HG03571 (cell line): Measurements from ENCODE around the gene LRP8.

ENCODE experiments used
- ATAC-seq: cut with Tn5 transposase; IDR thresholded peaks from one replicate; pipeline ENCODE4 v1.9.1; 2021; ENCODE audit not compliant: unreplicated experiment

The LRP8 gene

GRCh38 chr1:53340660-53341520 is 13.0 kb upstream of the LRP8 start:
- ATAC-seq, result no peak

- no peak for ATAC-seq
These were observed 12.1 kb upstream of the LRP8 start for GRCh38 chr1:53339736-53340635.

GRCh38 chr1:53338423-53338822 is 10.6 kb upstream of the LRP8 start:
- no peak for ATAC-seq

- no peak for ATAC-seq
These were observed 9.6 kb upstream of the LRP8 start for GRCh38 chr1:53337499-53337898.

- no peak for ATAC-seq
These were observed 8.3 kb upstream of the LRP8 start for GRCh38 chr1:53336146-53336545.

- no peak for ATAC-seq
These were observed 7.8 kb upstream of the LRP8 start for GRCh38 chr1:53335661-53336060.

- no peak for ATAC-seq
These were observed 6.9 kb upstream of the LRP8 start for GRCh38 chr1:53334781-53335180.

- ATAC-seq, result no peak
These were observed 6.4 kb upstream of the LRP8 start for GRCh38 chr1:53334312-53334711.

GRCh38 chr1:53332833-53333232 is 5.0 kb upstream of the LRP8 start:
- no peak for ATAC-seq

GRCh38 chr1:53332186-53332564 is 4.3 kb upstream of the LRP8 start:
- ATAC-seq, result no peak

- ATAC-seq, result no peak
These were observed 3.7 kb upstream of the LRP8 start for GRCh38 chr1:53331446-53332185.

GRCh38 chr1:53330819-53331218 is 2.9 kb upstream of the LRP8 start:
- ATAC-seq, result no peak

GRCh38 chr1:53328541-53329499 is 950 bp upstream of the LRP8 start:
- ATAC-seq, result no peak

- peak; percentile 1 for ATAC-seq
These were observed 522 bp downstream of the LRP8 start for GRCh38 chr1:53327182-53327913.

GRCh38 chr1:53326598-53327181 is 1.2 kb downstream of the LRP8 start:
- ATAC-seq, result peak; percentile 7

- peak; percentile 82 for ATAC-seq
These were observed 1.7 kb downstream of the LRP8 start for GRCh38 chr1:53326088-53326597.

- ATAC-seq, result no peak
These were observed 2.4 kb downstream of the LRP8 start for GRCh38 chr1:53325326-53326087.

- no peak for ATAC-seq
These were observed 3.1 kb downstream of the LRP8 start for GRCh38 chr1:53324728-53325297.
